ENCODE data around the gene SLC2A5.
"Not testable (repeated sequence)": the region's sequence is repeated elsewhere in the genome, so short reads cannot be mapped to it uniquely, and the experiment has no call there.

SLC2A5 gene

DNA sequence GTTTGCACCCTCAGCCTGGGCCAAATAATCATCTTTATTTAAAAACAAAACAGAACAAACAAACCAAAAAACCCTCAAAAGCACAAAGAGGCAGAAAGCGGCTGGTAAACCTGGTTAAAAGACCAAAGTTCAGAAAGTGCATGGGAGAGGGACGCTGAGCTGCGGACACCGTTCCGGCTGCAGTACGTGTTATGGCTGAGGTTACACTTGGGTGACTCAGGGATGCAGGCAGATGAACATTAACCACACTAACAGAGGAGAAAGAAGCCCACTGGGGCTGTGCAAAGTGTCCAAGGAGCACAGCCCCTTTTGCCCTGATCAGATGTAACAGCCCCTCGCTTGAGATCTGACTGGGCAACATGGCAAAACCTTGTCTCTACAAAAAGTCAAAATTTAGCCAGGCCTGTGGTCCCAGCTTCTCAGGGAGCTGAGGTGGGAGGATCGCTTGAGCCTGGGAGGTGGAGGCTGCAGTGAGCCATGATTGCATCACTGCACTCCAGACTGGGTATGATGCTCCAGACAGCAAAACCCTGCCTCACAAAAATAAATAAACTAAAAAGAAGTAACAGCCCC is 31.1 kb upstream of the SLC2A5 start:
- no peak overlapping the region for H3K27ac ChIP-seq
- no peak overlapping the region for H3K4me3 ChIP-seq
- no peak for TF ChIP-seq CTCF (IDR thresholded peaks at IDR 0.05)
- no peak for DNase-seq (ENCODE audit: low spot score)

DNA sequence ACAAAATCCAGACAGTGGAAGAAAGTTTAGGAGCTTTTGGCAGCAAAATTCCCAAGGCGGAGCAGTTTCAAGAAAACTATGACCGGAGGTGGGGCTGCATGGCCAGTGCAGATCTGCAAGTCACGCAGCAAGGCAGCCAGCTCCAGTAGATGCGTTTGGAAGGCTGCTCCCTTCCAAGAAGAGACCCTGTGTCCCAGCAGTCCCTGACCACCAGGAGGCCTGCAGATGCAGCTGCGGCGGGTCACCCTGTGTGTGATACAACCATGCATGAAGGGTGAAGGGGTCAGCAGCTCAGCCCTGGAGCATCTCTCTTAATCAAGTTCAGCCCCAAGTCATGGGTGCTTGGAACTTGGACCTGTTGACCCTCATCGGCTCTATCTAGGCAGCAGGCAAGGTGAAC is 30.1 kb upstream of the SLC2A5 start:
- Histone ChIP-seq H3K27ac (no peak overlapping the region), H3K4me3 (no peak overlapping the region)
- no peak for DNase-seq (ENCODE audit: low spot score)
- TF ChIP-seq CTCF (IDR thresholded peaks at IDR 0.05), result no peak

GRCh38 chr1:9097947-9098705 is 28.7 kb upstream of the SLC2A5 start:
- Histone ChIP-seq H3K4me3 (no peak overlapping the region), H3K27ac (no peak overlapping the region)
- no peak for TF ChIP-seq CTCF (IDR thresholded peaks at IDR 0.05)
- no peak for DNase-seq (ENCODE audit: low spot score)

GRCh38 chr1:9095818-9096217 is 26.4 kb upstream of the SLC2A5 start:
- H3K4me3 ChIP-seq, result no peak overlapping the region
- DNase-seq (ENCODE audit: low spot score), result no peak
- no peak overlapping the region for H3K27ac ChIP-seq
- no peak for TF ChIP-seq CTCF (IDR thresholded peaks at IDR 0.05)

GRCh38 chr1:9093996-9094595 is 24.7 kb upstream of the SLC2A5 start:
- not testable (repeated sequence) for H3K4me3 ChIP-seq; DNase-seq (ENCODE audit: low spot score); H3K27ac ChIP-seq

GRCh38 chr1:9093581-9093980 is 24.1 kb upstream of the SLC2A5 start:
- no peak for DNase-seq (ENCODE audit: low spot score)
- H3K27ac ChIP-seq, result no peak overlapping the region
- no peak for TF ChIP-seq CTCF (IDR thresholded peaks at IDR 0.05)
- H3K4me3 ChIP-seq, result no peak overlapping the region

- no peak for DNase-seq (ENCODE audit: low spot score)
- H3K27ac ChIP-seq, result no peak overlapping the region
- no peak for TF ChIP-seq CTCF (IDR thresholded peaks at IDR 0.05)
- H3K4me3 ChIP-seq, result no peak overlapping the region
Observed at GRCh38 chr1:9093091-9093490, 23.7 kb upstream of the SLC2A5 start.

All from coronary artery (tissue), 2 donors.